AG04449 (cell line): Measurements from ENCODE around the gene EPHA5.

Experiments used
- CTCF ChIA-PET: fragments of 350-600 bp; formaldehyde crosslinking; extraction: SDS; loops from one replicate; lab custom pipeline; 2021; ENCODE audit warnings: antibody characterized with exemption; lab: Yijun Ruan, JAX
- POLR2A ChIA-PET: fragments of 400-600, 350-600 bp; formaldehyde crosslinking; extraction: SDS; loops from one replicate; lab custom pipeline; 2020; ENCODE audit warnings: antibody characterized with exemption, inconsistent platforms; lab: Yijun Ruan, JAX
- DNase-seq: peaks from one replicate; pipeline ENCODE4 v3.0.0-alpha.2; 2010; ENCODE audit warnings: low read depth, low spot score
- H3K4me3 ChIP-seq: 2 replicates; pipeline ENCODE4 v1.5.1; 2011; ENCODE audit warnings: low read depth, mild to moderate bottlenecking, control low read depth, low read length
- TF ChIP-seq, protein P1 (sequence below): IDR thresholded peaks from one replicate; pipeline ENCODE4 v1.5.1; 2011; ENCODE audit warnings: mild to moderate bottlenecking, moderate library complexity, low read length, control low read depth, inconsistent platforms; ENCODE audit not compliant: insufficient read depth; ENCODE audit errors: missing control alignments

The EPHA5 gene

DNA sequence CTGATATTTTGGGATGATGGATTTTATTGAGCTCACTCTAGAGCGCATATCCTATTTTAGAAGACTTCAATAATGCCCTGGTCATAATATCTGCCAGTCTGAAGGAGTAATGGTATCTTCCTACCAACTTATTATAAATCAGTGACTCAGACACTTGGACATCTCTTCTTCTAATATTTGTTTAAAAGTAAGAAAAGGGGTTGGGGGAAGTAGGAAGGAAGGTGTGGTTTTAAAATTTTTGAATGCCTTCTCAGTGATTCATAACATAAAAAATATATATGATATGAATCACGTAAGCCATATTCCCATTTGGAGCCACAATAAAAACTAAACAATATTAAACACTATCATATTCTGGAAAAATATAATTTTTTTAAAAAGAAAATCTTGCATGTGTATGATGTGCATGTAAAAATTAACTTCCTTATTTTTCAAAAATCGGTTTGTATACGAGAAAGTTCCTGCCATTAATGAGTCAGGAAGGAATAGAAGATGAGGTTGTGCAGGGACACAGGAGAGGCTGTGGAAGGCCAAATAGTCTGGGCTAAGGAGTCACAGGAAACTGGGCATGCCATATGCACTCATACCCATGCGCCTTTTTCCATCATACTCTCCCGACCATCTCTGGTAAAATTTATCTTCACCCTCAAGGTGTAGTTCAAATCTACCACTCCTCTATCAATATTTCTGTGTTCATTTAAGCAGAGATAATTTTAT is 286.5 kb downstream of the EPHA5 start:
- ChIA-PET CTCF (no interaction called here), POLR2A (no interaction called here)
- H3K4me3 ChIP-seq = no peak overlapping the region
- TF ChIP-seq, protein P1, sequence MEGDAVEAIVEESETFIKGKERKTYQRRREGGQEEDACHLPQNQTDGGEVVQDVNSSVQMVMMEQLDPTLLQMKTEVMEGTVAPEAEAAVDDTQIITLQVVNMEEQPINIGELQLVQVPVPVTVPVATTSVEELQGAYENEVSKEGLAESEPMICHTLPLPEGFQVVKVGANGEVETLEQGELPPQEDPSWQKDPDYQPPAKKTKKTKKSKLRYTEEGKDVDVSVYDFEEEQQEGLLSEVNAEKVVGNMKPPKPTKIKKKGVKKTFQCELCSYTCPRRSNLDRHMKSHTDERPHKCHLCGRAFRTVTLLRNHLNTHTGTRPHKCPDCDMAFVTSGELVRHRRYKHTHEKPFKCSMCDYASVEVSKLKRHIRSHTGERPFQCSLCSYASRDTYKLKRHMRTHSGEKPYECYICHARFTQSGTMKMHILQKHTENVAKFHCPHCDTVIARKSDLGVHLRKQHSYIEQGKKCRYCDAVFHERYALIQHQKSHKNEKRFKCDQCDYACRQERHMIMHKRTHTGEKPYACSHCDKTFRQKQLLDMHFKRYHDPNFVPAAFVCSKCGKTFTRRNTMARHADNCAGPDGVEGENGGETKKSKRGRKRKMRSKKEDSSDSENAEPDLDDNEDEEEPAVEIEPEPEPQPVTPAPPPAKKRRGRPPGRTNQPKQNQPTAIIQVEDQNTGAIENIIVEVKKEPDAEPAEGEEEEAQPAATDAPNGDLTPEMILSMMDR = no peak
- no peak for DNase-seq

DNA sequence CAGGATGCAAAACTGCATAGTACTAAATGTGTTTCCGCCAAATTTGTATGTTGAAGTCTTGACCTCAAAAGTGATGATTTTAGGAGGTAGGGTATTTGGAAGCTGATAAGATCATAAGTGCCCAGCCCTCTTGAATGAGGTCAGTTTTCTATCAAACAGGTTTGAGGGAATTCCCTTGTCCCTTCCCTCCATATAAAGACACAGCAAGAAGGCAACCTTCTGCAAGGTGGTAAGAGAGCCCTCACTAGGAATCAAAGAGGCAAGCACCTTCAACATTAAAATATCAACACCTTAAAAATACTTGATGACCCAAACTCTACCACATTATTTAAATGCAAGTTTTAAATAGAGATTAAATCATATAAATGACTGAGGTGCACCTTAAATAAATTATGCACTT is 288.6 kb downstream of the EPHA5 start:
- ChIA-PET CTCF (no interaction called here), POLR2A (no interaction called here)
- H3K4me3 ChIP-seq = no peak overlapping the region
- DNase-seq = no peak
- TF ChIP-seq, protein P1 = no peak

DNA sequence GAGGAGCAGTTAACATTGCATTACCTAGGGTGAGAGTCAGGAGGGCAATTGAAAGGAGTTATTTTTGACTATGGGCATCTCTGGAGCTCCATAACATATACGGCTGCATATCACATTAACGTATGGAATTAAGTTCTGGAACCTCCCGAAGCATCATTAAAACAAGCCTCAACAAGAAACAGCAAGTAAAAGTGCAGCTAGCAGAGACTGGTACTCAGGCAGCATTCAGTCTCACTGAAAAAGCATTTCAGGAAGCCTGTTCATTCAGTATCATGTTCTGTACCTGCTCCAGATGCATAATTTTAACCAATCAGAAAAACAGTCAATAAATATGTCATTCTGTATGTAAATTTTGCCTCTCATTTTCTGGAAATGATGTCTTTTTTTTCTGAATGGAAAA is 299.6 kb downstream of the EPHA5 start:
- no peak for DNase-seq
- CTCF ChIA-PET = no interaction called here
- TF ChIP-seq, protein P1 = no peak
- no peak overlapping the region for H3K4me3 ChIP-seq
- POLR2A ChIA-PET = no interaction called here

DNA sequence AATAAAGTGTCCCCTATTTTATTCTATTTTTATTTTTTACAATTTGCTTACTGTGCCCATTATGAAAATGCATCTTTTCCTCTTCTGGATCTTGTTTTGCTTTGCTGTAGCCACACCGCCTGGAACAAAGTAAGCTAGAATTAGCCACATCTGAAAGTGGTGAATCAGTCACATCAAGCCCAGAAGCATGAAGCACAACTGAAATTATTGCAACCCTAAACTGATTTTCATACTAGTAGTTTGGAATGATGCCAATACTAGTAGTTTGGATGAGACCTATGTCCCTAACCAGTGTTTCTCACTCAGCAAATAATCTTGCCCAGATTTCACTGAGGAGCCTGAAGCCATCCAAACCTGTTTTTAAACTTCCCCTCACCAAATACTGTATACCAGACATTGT is 303.0 kb downstream of the EPHA5 start:
- ChIA-PET CTCF (no interaction called here), POLR2A (no interaction called here)
- no peak overlapping the region for H3K4me3 ChIP-seq
- TF ChIP-seq, protein P1 = no peak
- no peak for DNase-seq

DNA sequence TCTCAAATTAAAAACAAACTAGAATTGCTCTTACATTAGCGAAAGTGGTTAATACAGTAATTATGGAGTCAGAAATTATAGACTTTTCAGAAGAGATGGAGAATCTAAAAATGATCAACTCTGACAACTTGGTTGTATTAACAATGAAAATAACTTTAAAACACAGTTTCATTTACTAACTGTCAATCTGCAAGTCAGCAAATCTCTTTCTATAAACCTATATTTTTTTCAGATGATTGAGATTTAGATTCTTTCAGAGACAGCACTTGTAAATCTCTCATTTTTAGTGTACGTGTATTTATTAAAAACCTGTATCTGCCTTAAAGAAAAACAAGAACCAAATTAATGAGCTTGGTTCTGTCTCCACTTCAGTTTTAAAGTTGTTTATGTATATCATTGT is 311.4 kb downstream of the EPHA5 start:
- no peak for DNase-seq
- CTCF ChIA-PET = no interaction called here
- H3K4me3 ChIP-seq = no peak overlapping the region

DNA sequence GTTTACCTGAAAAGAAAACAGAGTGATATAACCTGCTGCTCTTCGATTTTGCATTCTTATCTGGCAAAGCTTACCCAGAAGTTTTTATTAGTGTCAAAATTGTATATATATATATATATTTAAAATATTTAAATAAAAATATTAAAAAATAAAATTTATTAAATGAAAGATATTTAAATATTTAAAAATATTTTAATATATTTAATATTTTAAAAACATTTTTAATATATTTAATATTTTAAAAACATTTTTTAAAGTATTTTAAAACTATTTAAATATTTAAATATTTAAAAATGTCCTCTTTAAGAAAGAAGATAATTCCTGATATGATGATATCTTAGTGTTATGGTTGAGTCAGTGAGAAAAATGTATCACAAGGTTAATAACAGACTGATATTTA is 317.2 kb downstream of the EPHA5 start:
- ChIA-PET POLR2A (no interaction called here), CTCF (no interaction called here)
- DNase-seq = no peak
- TF ChIP-seq, protein P1 = no peak
- no peak overlapping the region for H3K4me3 ChIP-seq

More for the DNA sequence above, 311.4 kb downstream of the EPHA5 start:
- POLR2A ChIA-PET = no interaction called here
- TF ChIP-seq, protein P1 = no peak
